ENCODE measurements around the gene WFDC1.

DNA sequence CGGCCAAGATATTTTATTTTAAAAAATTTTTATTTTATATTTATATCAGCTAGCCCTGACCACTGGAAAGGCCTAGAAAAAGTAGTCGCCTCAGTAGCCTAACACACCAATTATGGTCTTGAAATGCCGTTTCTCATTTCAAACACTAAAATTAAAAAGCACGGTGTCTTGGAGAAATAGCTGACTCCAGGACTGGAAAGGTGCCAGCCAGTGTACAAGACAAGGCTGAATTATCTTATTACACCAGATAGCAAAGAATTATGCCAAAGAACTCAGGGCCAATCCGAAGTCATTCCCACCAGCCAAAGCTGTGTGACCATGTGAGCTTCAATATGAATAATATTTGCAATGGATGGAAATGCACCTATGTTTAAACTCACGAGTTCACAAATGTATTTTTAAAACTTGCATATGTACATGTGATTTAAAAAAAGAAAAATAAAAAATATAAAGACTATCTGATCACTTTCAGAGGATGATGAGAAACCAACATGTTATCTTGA is 53.8 kb downstream of the WFDC1 start:
- TF ChIP-seq, protein P1, sequence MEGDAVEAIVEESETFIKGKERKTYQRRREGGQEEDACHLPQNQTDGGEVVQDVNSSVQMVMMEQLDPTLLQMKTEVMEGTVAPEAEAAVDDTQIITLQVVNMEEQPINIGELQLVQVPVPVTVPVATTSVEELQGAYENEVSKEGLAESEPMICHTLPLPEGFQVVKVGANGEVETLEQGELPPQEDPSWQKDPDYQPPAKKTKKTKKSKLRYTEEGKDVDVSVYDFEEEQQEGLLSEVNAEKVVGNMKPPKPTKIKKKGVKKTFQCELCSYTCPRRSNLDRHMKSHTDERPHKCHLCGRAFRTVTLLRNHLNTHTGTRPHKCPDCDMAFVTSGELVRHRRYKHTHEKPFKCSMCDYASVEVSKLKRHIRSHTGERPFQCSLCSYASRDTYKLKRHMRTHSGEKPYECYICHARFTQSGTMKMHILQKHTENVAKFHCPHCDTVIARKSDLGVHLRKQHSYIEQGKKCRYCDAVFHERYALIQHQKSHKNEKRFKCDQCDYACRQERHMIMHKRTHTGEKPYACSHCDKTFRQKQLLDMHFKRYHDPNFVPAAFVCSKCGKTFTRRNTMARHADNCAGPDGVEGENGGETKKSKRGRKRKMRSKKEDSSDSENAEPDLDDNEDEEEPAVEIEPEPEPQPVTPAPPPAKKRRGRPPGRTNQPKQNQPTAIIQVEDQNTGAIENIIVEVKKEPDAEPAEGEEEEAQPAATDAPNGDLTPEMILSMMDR (IDR thresholded peaks at IDR 0.05; ENCODE audit: insufficient read depth, low read length) = no peak
- TF ChIP-seq, protein P2, sequence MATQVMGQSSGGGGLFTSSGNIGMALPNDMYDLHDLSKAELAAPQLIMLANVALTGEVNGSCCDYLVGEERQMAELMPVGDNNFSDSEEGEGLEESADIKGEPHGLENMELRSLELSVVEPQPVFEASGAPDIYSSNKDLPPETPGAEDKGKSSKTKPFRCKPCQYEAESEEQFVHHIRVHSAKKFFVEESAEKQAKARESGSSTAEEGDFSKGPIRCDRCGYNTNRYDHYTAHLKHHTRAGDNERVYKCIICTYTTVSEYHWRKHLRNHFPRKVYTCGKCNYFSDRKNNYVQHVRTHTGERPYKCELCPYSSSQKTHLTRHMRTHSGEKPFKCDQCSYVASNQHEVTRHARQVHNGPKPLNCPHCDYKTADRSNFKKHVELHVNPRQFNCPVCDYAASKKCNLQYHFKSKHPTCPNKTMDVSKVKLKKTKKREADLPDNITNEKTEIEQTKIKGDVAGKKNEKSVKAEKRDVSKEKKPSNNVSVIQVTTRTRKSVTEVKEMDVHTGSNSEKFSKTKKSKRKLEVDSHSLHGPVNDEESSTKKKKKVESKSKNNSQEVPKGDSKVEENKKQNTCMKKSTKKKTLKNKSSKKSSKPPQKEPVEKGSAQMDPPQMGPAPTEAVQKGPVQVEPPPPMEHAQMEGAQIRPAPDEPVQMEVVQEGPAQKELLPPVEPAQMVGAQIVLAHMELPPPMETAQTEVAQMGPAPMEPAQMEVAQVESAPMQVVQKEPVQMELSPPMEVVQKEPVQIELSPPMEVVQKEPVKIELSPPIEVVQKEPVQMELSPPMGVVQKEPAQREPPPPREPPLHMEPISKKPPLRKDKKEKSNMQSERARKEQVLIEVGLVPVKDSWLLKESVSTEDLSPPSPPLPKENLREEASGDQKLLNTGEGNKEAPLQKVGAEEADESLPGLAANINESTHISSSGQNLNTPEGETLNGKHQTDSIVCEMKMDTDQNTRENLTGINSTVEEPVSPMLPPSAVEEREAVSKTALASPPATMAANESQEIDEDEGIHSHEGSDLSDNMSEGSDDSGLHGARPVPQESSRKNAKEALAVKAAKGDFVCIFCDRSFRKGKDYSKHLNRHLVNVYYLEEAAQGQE (IDR thresholded peaks at IDR 0.05; ENCODE audit: insufficient replicate concordance, low read depth) = no peak

Data from HL-60 (cell line).